Astrocyte of the spinal cord (primary cell): ENCODE results near the gene FAM234B.
"Not testable (repeated sequence)": the region's sequence is repeated elsewhere in the genome, so short reads cannot be mapped to it uniquely, and the experiment has no call there.

Experiments used
- DNase-seq: peaks from one replicate; pipeline ENCODE4 v3.0.0; 2011; ENCODE audit warnings: low read depth, low spot score
- H3K4me3 ChIP-seq: 2 replicates; pipeline ENCODE4 v1.5.1; 2011; ENCODE audit warnings: low read depth, mild to moderate bottlenecking, low read length, moderate library complexity
- in situ Hi-C: cut with HindIII; loops from 2 replicates; pipeline ENCODE4 v1.10.0; 2017; ENCODE audit warnings: low sequenced_read_pairs
- TF ChIP-seq, protein P1 (sequence below): IDR thresholded peaks from 2 replicates; pipeline ENCODE4 v1.5.1; 2012; ENCODE audit warnings: low read depth, mild to moderate bottlenecking, low read length, inconsistent platforms

Gene FAM234B

DNA sequence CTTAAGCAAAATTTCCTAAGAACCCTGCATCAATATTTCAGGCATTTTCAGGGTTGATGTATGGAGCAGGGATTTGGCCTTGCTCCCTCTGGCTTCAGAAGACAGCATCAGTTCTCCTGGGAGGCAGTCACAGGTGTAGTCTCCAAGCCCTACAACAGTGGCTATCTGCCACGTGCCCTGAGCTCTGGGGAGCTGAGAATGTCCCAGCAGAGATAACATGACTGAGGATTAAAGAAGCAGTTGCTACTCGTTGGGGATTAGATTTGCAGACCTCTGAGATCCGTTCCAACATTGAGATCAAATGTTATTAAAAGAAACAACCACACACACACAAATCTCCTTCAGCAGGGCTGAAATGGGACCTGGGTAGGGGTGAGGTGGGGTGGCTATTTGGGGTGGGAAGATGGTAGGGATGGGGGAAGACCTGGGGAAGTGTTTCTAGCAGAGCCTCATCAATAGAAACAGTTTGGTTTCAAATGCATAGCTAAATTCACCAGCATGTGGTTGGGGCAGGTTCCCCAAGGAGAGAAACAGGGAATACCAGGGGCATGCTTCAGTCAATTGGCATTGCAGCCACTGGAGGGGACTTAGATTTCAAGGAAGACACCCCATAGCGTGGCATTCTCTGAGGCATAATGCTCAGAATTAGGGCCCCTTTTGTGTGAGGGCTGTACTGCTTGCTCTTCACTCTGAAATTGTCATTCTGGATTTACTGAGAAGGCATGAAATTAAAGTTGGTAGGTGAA lies 15.2 kb upstream of the FAM234B start:
- DNase-seq = no peak
- TF ChIP-seq, protein P1, sequence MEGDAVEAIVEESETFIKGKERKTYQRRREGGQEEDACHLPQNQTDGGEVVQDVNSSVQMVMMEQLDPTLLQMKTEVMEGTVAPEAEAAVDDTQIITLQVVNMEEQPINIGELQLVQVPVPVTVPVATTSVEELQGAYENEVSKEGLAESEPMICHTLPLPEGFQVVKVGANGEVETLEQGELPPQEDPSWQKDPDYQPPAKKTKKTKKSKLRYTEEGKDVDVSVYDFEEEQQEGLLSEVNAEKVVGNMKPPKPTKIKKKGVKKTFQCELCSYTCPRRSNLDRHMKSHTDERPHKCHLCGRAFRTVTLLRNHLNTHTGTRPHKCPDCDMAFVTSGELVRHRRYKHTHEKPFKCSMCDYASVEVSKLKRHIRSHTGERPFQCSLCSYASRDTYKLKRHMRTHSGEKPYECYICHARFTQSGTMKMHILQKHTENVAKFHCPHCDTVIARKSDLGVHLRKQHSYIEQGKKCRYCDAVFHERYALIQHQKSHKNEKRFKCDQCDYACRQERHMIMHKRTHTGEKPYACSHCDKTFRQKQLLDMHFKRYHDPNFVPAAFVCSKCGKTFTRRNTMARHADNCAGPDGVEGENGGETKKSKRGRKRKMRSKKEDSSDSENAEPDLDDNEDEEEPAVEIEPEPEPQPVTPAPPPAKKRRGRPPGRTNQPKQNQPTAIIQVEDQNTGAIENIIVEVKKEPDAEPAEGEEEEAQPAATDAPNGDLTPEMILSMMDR = no peak
- no peak overlapping the region for H3K4me3 ChIP-seq
- in situ Hi-C loops = no loop called here

DNA sequence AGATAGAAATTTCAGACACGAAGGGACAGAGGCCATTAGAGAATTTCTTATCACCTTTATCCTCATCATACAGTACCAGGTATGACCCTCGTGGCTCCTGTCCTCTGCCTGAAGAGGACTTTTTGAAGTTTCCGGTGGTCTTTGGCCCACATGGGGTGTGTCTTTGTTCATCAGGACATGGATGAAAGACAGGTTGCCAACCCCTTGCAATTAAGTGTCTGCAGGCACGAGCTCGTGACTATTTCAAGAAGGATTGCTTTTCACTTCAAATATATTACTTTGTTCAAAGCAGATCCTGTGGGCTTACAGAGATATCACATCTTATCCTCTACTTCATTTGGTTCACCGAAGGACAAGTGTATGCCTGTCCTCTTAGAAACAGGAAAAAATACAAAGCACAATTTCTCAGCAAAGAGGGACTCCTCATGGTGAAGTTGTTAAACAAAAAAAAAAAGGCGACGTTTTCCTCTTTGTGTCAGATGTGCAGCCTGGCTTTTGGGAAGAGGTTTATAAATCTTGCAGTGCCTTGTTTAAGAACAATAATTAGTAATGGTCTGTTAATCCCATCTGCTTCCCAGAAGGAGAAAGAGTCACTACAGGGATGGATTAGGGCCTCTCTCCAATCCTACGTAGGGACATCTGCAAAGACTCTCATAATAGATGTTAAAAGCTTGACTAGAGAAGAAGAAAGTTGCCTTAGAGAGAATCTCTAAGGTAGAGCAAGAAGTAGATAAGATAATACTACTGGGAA lies 13.5 kb upstream of the FAM234B start:
- DNase-seq = no peak
- H3K4me3 ChIP-seq = no peak overlapping the region
- TF ChIP-seq, protein P1 = no peak
- in situ Hi-C loops = no loop called here

DNA sequence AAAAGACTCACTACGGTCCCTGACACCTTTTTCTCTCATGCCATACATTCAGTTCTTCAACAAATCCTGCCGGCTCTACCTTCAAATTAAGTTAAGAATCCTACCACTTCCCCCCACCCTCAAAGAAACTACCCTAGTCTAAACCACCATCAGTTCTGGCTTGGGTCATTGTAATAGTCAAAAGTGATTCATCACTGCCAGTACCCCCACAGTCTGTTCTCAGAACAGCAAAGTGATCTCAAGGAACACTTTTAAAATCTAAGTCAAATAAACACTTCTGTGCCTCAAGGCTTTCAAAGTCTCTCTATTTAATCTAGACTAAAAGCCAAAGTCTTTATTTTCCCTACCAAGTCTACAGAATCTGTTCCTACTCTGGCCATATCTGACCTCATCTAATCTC lies 12.0 kb upstream of the FAM234B start:
- no peak overlapping the region for H3K4me3 ChIP-seq
- in situ Hi-C loops = no loop called here
- TF ChIP-seq, protein P1 = no peak
- DNase-seq = no peak

DNA sequence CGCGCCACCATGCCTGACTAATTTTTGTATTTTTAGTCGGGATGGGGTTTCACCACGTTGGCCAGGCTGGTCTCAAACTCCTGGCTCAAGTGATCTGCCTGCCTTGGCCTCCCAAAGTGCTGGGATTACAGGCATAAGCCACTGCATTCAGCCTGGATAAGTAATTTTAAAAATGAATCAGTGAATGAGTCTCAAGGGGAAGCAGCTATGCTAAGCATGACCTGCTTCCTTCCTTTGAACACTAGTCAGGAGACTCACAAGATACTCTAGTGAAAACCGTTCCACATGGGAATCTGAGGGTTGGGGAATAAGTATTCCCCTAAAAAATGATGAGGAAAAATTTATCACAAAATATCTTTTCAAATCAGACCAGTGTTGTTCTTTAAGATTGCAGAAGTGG lies 10.7 kb upstream of the FAM234B start:
- no peak for DNase-seq
- H3K4me3 ChIP-seq = no peak overlapping the region
- in situ Hi-C loops = no loop called here
- TF ChIP-seq, protein P1 = no peak

DNA sequence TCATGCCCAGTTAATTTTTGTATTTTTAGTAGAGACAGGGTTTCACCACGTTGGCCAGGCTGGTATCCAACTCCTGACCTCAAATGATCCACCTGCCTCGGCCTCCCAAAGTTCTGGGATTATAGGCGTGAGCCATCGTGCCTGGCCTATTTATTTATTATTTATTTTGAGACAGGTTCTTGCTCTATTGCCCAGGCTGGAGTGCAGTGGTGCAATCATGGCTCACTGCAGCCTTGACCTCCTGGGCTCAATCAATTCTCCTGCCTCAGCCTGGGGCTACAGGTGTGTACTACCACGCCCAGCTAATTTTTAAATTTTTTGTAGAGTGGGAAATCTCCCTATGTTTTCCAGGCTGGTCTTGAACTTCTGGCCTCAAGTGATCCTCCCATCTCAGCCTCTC lies 8.8 kb upstream of the FAM234B start:
- in situ Hi-C loops, H3K4me3 ChIP-seq: not testable (repeated sequence)

DNA sequence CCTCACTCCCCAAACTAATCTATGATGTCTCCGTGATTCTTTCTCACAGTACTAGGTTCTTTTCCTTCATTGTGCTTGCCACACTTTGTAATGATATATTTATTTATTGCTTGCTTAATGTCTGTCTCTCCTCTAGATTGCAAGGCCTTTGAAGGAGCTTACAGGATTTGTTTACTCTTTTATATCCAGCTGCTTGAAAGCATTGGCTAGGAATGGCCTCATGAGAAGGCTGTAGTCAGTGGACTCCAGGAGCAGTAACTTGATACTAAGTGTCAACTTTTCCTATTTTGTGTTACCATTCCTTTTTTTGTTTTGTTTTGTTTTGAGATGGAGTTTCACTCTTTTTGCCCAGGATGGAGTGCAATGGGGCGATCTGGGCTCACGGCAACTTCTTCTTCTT lies 7.3 kb upstream of the FAM234B start:
- TF ChIP-seq, protein P1 = no peak
- in situ Hi-C loops = no loop called here
- no peak for DNase-seq
- H3K4me3 ChIP-seq = no peak overlapping the region

More for the DNA sequence above, 8.8 kb upstream of the FAM234B start:
- DNase-seq = not testable (repeated sequence)
